HepG2 (cell line): Measurements from ENCODE around the gene BLVRA. TPM values are rescaled to one million over a fixed set of nuclear protein-coding genes. Genes with fewer than 3 reads are reported as not detected.

Source experiments
- DMAP1 ChIP-seq: IDR thresholded peaks from 2 replicates; pipeline ENCODE4 v1.6.1; 2016
- GABPB1 ChIP-seq: IDR thresholded peaks from 2 replicates; pipeline ENCODE4 v1.6.1; 2016; ENCODE audit warnings: mild to moderate bottlenecking, missing genetic modification reagents, moderate library complexity, missing compliant biosample characterization
- HNRNPUL1 ChIP-seq: fragments of 200-400 bp; formaldehyde crosslinking; IDR thresholded peaks from 2 replicates; pipeline ENCODE4 v1.6.1; 2017; ENCODE audit warnings: low read depth, mild to moderate bottlenecking, low read length, moderate library complexity
- KLF16 ChIP-seq, 2 experiments: sonication (generic) in 1 of 2; formaldehyde crosslinking in 1 of 2; IDR thresholded peaks; 2 replicates each; pipeline versions ENCODE4 v1.6.1 to v1.8.0; 2016 to 2023; ENCODE audit warnings: missing genetic modification reagents in 2 of 2, missing compliant biosample characterization in 1 of 2
- MAF1 ChIP-seq: sonication (generic); formaldehyde crosslinking; IDR thresholded peaks from 2 replicates; pipeline ENCODE4 v1.5.0; 2020; ENCODE audit warnings: missing genetic modification reagents, borderline replicate concordance
- MED1 ChIP-seq: sonication (generic); formaldehyde crosslinking; IDR thresholded peaks from 2 replicates; pipeline ENCODE4 v1.4.0; 2020; ENCODE audit warnings: missing genetic modification reagents
- MYC ChIP-seq: sonication (generic); formaldehyde crosslinking; IDR thresholded peaks from 2 replicates; pipeline ENCODE4 v1.9.0; 2021; ENCODE audit warnings: missing genetic modification reagents, borderline replicate concordance
- NFATC3 ChIP-seq: sonication (generic); formaldehyde crosslinking; IDR thresholded peaks from 2 replicates; pipeline ENCODE4 v1.5.1; 2020; ENCODE audit warnings: mild to moderate bottlenecking, missing genetic modification reagents
- PAX8 ChIP-seq: sonication (generic); formaldehyde crosslinking; IDR thresholded peaks from 2 replicates; pipeline ENCODE4 v1.8.0; 2022; ENCODE audit warnings: mild to moderate bottlenecking, missing genetic modification reagents, borderline replicate concordance
- RFXANK ChIP-seq: IDR thresholded peaks from 2 replicates; pipeline ENCODE4 v1.6.1; 2016
- SALL1 ChIP-seq: sonication (generic); formaldehyde crosslinking; IDR thresholded peaks from 2 replicates; pipeline ENCODE4 v1.8.0; 2022; ENCODE audit warnings: mild to moderate bottlenecking, missing genetic modification reagents
- SPEN ChIP-seq: sonication (generic); formaldehyde crosslinking; IDR thresholded peaks from 2 replicates; pipeline ENCODE4 v1.5.1; 2020; ENCODE audit warnings: low read depth, mild to moderate bottlenecking, missing genetic modification reagents
- TIGD3 ChIP-seq: sonication (generic); formaldehyde crosslinking; IDR thresholded peaks from 2 replicates; pipeline ENCODE4 v1.5.1; 2020; ENCODE audit warnings: mild to moderate bottlenecking, missing genetic modification reagents, borderline replicate concordance
- ZBTB4 ChIP-seq: sonication (generic); formaldehyde crosslinking; IDR thresholded peaks from 2 replicates; pipeline ENCODE4 v1.4.0; 2020; ENCODE audit warnings: missing genetic modification reagents, mild to moderate bottlenecking, borderline replicate concordance
- ZNF510 ChIP-seq: sonication (generic); formaldehyde crosslinking; IDR thresholded peaks from 2 replicates; pipeline ENCODE4 v1.4.0; 2020; ENCODE audit warnings: low read depth, mild to moderate bottlenecking, missing genetic modification reagents
- ZNF570 ChIP-seq: sonication (generic); formaldehyde crosslinking; IDR thresholded peaks from 2 replicates; pipeline ENCODE4 v1.4.0; 2020; ENCODE audit warnings: mild to moderate bottlenecking, missing genetic modification reagents, borderline replicate concordance
- ZNF703 ChIP-seq: sonication (generic); formaldehyde crosslinking; IDR thresholded peaks from 2 replicates; pipeline ENCODE4 v1.5.1; 2020; ENCODE audit warnings: missing genetic modification reagents, mild to moderate bottlenecking, moderate library complexity, borderline replicate concordance
- ZNF770 ChIP-seq: sonication (generic); formaldehyde crosslinking; IDR thresholded peaks from 2 replicates; pipeline ENCODE4 v1.5.0; 2020; ENCODE audit warnings: mild to moderate bottlenecking, missing genetic modification reagents
- ZNF883 ChIP-seq: sonication (generic); formaldehyde crosslinking; IDR thresholded peaks from 2 replicates; pipeline ENCODE4 v1.5.1; 2020; ENCODE audit warnings: mild to moderate bottlenecking, missing genetic modification reagents; ENCODE audit errors: not compliant biosample characterization
- ZXDC ChIP-seq: sonication (generic); formaldehyde crosslinking; IDR thresholded peaks from 2 replicates; pipeline ENCODE4 v1.5.0; 2020; ENCODE audit warnings: mild to moderate bottlenecking, missing genetic modification reagents
- polyA plus RNA-seq, 8 experiments: library from polyadenylated mRNA; depleted of rRNA in 3 of 8; stranded (reverse) in 7 of 8; unstranded in 1 of 8; fragments of >200 nt; fragmentation: Illumina TruSeq in 4 of 8; extraction: Trizol in 4 of 8; gene quantifications; 2 replicates each; pipeline versions ENCODE4 v1.2.1 to v1.2.3, GENCODE V29; 2011 to 2016; ENCODE audit warnings: low read depth in 4 of 8, missing spikeins in 1 of 8, mixed read lengths in 1 of 8; ENCODE audit not compliant: insufficient read depth in 1 of 8
- total RNA-seq, 5 experiments: library from RNA; depleted of rRNA; stranded (reverse); fragments of >200 nt; fragmentation: Illumina TruSeq; extraction: Trizol; gene quantifications; 2 replicates each; pipeline ENCODE4 v1.2.3, GENCODE V29; 2016; ENCODE audit warnings: low read depth in 1 of 5

The BLVRA gene
- total and polyA plus RNA-seq, 2 of the 13 experiments (the other 11 are each of a cell fraction or from before 2014, with no cell fraction given), result 39.2 to 64.2 TPM

GRCh38 chr7:43729214-43729923 lies 29.1 kb upstream of the BLVRA start, which contains the start of gene COA1 (continued):
- TF ChIP-seq ZBTB4 (CRISPR knock-in tag) (peak; percentile 70), ZNF510 (CRISPR knock-in tag) (peak; percentile 56; the same call in 1 of the 2 replicates), MAF1 (CRISPR knock-in tag) (no peak), ZNF883 (CRISPR knock-in tag) (peak; percentile 93), MYC (peak; percentile 87; the same call in 1 of the 2 replicates), SALL1 (CRISPR knock-in tag) (peak; percentile 94), ZNF770 (CRISPR knock-in tag) (peak; percentile 76; the same call in 1 of the 2 replicates), TIGD3 (CRISPR knock-in tag) (no peak), GABPB1 (CRISPR knock-in tag) (peak; percentile 99), MED1 (peak; percentile 86), ZNF570 (CRISPR knock-in tag) (no peak), NFATC3 (CRISPR knock-in tag) (peak; percentile 33; the same call in 1 of the 2 replicates), ZXDC (CRISPR knock-in tag) (peak; percentile 77), SPEN (CRISPR knock-in tag) (peak; percentile 91), HNRNPUL1 (no peak), PAX8 (CRISPR knock-in tag) (no peak), DMAP1 (CRISPR knock-in tag) (peak; percentile 95), RFXANK (no peak), ZNF703 (peak; percentile 83), KLF16 (CRISPR knock-in tag; IDR thresholded peaks at IDR 0.05) (peak in 1 of 2 experiments; percentile 81; a peak in 2 of 4 replicates)
